K562 (cell line): ENCODE results near the gene SDHAF1. TPM values are rescaled to one million over a fixed set of nuclear protein-coding genes. Genes with fewer than 3 reads are reported as not detected.

Experiments used
- CCNT2 ChIP-seq: IDR thresholded peaks from 2 replicates; pipeline ENCODE4 v1.6.1; 2011; ENCODE audit warnings: borderline replicate concordance, low read depth, mild to moderate bottlenecking, moderate library complexity, mixed read lengths, low read length; ENCODE audit not compliant: insufficient read length; ENCODE audit errors: extremely low read depth
- HDGF ChIP-seq: fragments of 450-650 bp; IDR thresholded peaks from 2 replicates; pipeline ENCODE4 v1.6.1; 2016
- ILK ChIP-seq: fragments of 450-650 bp; IDR thresholded peaks from 2 replicates; pipeline ENCODE4 v1.6.1; 2016; ENCODE audit warnings: missing genetic modification characterization, low read depth, mild to moderate bottlenecking, missing compliant biosample characterization, moderate library complexity, borderline replicate concordance
- SIX5 ChIP-seq, 2 experiments: IDR thresholded peaks; 2 replicates each; pipeline ENCODE4 v1.6.1; 2011; ENCODE audit warnings: low read length in 2 of 2, borderline replicate concordance in 1 of 2, low read depth in 1 of 2, mild to moderate bottlenecking in 1 of 2, moderate library complexity in 1 of 2; ENCODE audit not compliant: insufficient read depth in 1 of 2
- SP2 ChIP-seq: IDR thresholded peaks from 2 replicates; pipeline ENCODE4 v1.6.1; 2011; ENCODE audit warnings: mild to moderate bottlenecking, low read depth, low read length, moderate library complexity; ENCODE audit not compliant: poor library complexity, severe bottlenecking; ENCODE audit errors: extremely low read depth
- ZNF318 ChIP-seq, 2 experiments: fragments of 450-650 bp; IDR thresholded peaks; 2 replicates each; pipeline ENCODE4 v1.6.1; 2016; ENCODE audit warnings: mild to moderate bottlenecking in 2 of 2, borderline replicate concordance in 1 of 2, low read depth in 1 of 2, moderate library complexity in 1 of 2
- ZNF431 ChIP-seq: sonication (generic); formaldehyde crosslinking; IDR thresholded peaks from 2 replicates; pipeline ENCODE4 v1.8.0; 2022; ENCODE audit warnings: mild to moderate bottlenecking, missing genetic modification reagents
- ZNF766 ChIP-seq: fragments of 200-800 bp; sonication (Bioruptor generic); conservative IDR thresholded peaks from 2 replicates; pipeline ENCODE4 v1.6.1; 2016; ENCODE audit warnings: missing genetic modification characterization, missing compliant biosample characterization
- polyA plus RNA-seq, 8 experiments: library from polyadenylated mRNA; depleted of rRNA in 4 of 8; stranded (reverse) in 5 of 8; unstranded in 3 of 8; fragments of >200 nt; fragmentation: Nextera tagmentation in 2 of 8; fragmentation: Illumina TruSeq in 1 of 8; extraction: Ambion mirVana in 2 of 8; extraction: Trizol in 1 of 8; gene quantifications; 2 replicates each; pipeline versions ENCODE4 v1.2.1 to v1.2.3, GENCODE V29; 2011 to 2014; ENCODE audit warnings: inconsistent platforms in 1 of 8, missing spikeins in 1 of 8
- total RNA-seq, 7 experiments: library from RNA; depleted of rRNA in 6 of 7; stranded (reverse); fragments of >200 nt in 6 of 7; fragmentation: Illumina TruSeq in 2 of 7; extraction: Trizol in 2 of 7; gene quantifications; 2 replicates each; pipeline versions ENCODE4 v1.2.1 to v1.2.3, GENCODE V29; 2011 to 2021; ENCODE audit warnings: low replicate concordance in 1 of 7
- TF ChIP-seq, protein P1 (sequence below): sonication (generic); formaldehyde crosslinking; IDR thresholded peaks from 2 replicates; pipeline ENCODE4 v1.8.1; 2023; ENCODE audit warnings: mild to moderate bottlenecking, missing genetic modification reagents, moderate library complexity

The SDHAF1 gene
- total and polyA plus RNA-seq, 9 of the 15 experiments (the other 6 are each of a cell fraction or from before 2014, with no cell fraction given) = 0.42 to 55.7 (median 18.8) TPM

DNA sequence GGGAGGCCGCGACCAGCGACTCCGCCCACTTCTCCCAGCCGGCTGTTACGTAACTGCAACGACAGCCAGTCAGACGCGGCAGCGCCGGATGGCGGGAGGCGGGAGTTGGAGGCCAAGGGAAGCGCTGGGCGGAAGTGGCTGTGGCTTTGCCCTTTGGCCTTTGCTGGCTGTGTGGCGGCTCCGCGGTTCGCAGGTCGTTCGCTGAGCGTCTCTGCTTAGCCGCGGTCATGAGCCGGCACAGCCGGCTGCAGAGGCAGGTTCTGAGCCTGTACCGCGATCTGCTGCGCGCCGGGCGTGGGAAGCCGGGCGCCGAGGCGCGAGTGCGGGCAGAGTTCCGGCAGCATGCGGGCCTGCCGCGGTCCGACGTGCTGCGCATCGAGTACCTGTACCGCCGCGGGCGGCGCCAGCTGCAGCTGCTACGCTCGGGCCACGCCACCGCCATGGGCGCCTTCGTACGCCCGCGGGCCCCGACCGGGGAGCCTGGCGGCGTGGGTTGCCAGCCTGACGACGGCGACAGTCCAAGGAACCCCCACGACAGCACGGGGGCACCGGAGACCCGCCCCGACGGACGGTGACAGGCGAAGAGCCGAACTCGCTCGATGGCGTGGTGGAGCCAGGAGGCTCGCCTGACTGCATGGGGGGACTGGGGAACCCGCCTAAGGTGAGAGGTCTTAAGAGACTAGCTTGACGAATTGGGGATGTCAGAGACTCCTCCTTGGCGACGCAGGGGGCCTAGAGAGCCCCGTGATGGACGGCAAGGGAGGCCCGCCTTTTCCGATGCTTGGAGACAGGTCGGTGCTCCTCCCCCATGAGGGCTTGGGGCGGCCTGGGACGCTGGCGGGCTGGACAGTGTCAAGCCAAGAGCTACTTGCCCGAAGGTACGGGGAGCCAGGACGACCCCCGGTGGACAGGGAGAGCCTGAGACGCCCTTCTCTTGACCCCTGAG is at the start of gene SDHAF1 (continued):
- peak; percentile 11 for TF ChIP-seq CCNT2
- TF ChIP-seq SP2 = peak; percentile 58
- TF ChIP-seq ZNF431 (CRISPR knock-in tag) = no peak; the same call in 1 of the 2 replicates
- TF ChIP-seq SIX5 (IDR thresholded peaks at IDR 0.05; ENCODE audit: borderline replicate concordance in 1 of 2, insufficient read depth in 1 of 2, low read depth in 1 of 2, low read length in 2 of 2) = no peak
- TF ChIP-seq ZNF318 (IDR thresholded peaks at IDR 0.05; ENCODE audit: borderline replicate concordance in 1 of 2, low read depth in 1 of 2) = no peak
- TF ChIP-seq HDGF = 0 out of 2 replicates have a peak, but pooled peaks have one; percentile 51
- no peak for TF ChIP-seq ZNF766 (CRISPR knock-in tag)
- TF ChIP-seq ILK (tag) = no peak
- TF ChIP-seq, protein P1, sequence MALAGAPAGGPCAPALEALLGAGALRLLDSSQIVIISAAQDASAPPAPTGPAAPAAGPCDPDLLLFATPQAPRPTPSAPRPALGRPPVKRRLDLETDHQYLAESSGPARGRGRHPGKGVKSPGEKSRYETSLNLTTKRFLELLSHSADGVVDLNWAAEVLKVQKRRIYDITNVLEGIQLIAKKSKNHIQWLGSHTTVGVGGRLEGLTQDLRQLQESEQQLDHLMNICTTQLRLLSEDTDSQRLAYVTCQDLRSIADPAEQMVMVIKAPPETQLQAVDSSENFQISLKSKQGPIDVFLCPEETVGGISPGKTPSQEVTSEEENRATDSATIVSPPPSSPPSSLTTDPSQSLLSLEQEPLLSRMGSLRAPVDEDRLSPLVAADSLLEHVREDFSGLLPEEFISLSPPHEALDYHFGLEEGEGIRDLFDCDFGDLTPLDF (CRISPR knock-in tag) = peak; percentile 72; the same call in 1 of the 2 replicates
